Measurements from ENCODE around the gene WWOX.

GRCh38 chr16:78433116-78433515 lies 333.7 kb downstream of the WWOX start:
- TF ChIP-seq, protein P1, sequence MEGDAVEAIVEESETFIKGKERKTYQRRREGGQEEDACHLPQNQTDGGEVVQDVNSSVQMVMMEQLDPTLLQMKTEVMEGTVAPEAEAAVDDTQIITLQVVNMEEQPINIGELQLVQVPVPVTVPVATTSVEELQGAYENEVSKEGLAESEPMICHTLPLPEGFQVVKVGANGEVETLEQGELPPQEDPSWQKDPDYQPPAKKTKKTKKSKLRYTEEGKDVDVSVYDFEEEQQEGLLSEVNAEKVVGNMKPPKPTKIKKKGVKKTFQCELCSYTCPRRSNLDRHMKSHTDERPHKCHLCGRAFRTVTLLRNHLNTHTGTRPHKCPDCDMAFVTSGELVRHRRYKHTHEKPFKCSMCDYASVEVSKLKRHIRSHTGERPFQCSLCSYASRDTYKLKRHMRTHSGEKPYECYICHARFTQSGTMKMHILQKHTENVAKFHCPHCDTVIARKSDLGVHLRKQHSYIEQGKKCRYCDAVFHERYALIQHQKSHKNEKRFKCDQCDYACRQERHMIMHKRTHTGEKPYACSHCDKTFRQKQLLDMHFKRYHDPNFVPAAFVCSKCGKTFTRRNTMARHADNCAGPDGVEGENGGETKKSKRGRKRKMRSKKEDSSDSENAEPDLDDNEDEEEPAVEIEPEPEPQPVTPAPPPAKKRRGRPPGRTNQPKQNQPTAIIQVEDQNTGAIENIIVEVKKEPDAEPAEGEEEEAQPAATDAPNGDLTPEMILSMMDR (IDR thresholded peaks at IDR 0.05; ENCODE audit: borderline replicate concordance, extremely low read depth, low read length, poor library complexity, severe bottlenecking), result no peak
- TF ChIP-seq EZH2 (IDR thresholded peaks at IDR 0.05; ENCODE audit: borderline replicate concordance, low read depth, low read length, severe bottlenecking), result no peak
